Keratinocyte (primary cell): ENCODE measurements around the gene NMBR. TPM values are rescaled to one million over a fixed set of nuclear protein-coding genes. Genes with fewer than 3 reads are reported as not detected.

Experiments used
- DNase-seq: peaks from one replicate; pipeline ENCODE4 v3.0.0-alpha.2; 2011; ENCODE audit warnings: low read depth, missing footprints, low spot score
- FAIRE-seq: peaks from 2 replicates; lab custom pipeline; 2011; peaks lifted over from hg19 to GRCh38; lab: Jason Lieb, UNC
- H2AFZ ChIP-seq: 2 replicates; pipeline ENCODE4 v1.6.0; 2012; ENCODE audit warnings: low read length, control low read depth, inconsistent platforms; ENCODE audit not compliant: control insufficient read depth
- H3K27ac ChIP-seq: 2 replicates; pipeline ENCODE4 v1.5.1; 2011; ENCODE audit warnings: low read length; ENCODE audit not compliant: control insufficient read depth, insufficient read depth
- H3K27me3 ChIP-seq: 3 replicates; pipeline ENCODE4 v1.6.0; 2011; ENCODE audit warnings: low read length; ENCODE audit not compliant: control insufficient read depth, insufficient read depth; ENCODE audit errors: extremely low read depth
- H3K36me3 ChIP-seq, 2 experiments: 2 replicates in 1 of 2; 3 replicates in 1 of 2; pipeline ENCODE4 v1.5.1; 2011; ENCODE audit warnings: low read length in 2 of 2, mild to moderate bottlenecking in 1 of 2; ENCODE audit not compliant: control insufficient read depth in 2 of 2, insufficient read depth in 2 of 2; ENCODE audit errors: extremely low read depth in 1 of 2
- H3K4me1 ChIP-seq: 3 replicates; pipeline ENCODE4 v1.5.1; 2011; ENCODE audit warnings: low read length; ENCODE audit not compliant: control insufficient read depth, insufficient read depth; ENCODE audit errors: extremely low read depth
- H3K4me2 ChIP-seq: 3 replicates; pipeline ENCODE4 v1.6.0; 2011; ENCODE audit warnings: low read depth, low read length; ENCODE audit not compliant: control insufficient read depth, insufficient read depth; ENCODE audit errors: extremely low read depth
- H3K4me3 ChIP-seq, 3 experiments: fragments of 200-600 bp in 1 of 3; sonication (generic) in 1 of 3; 2 replicates in 2 of 3; 3 replicates in 1 of 3; pipeline ENCODE4 v1.5.1; 2011 to 2016; ENCODE audit warnings: low read length in 3 of 3, mild to moderate bottlenecking in 3 of 3, control low read depth in 2 of 3, inconsistent platforms in 1 of 3, low read depth in 1 of 3, mixed read lengths in 1 of 3, mixed run types in 1 of 3, moderate library complexity in 1 of 3; ENCODE audit not compliant: control insufficient read depth in 2 of 3, insufficient read depth in 2 of 3; ENCODE audit errors: extremely low read depth in 1 of 3
- H3K79me2 ChIP-seq: 2 replicates; pipeline ENCODE4 v1.6.0; 2012; ENCODE audit warnings: low read length; ENCODE audit not compliant: control insufficient read depth, insufficient read depth
- H3K9ac ChIP-seq: 3 replicates; pipeline ENCODE4 v1.6.0; 2011; ENCODE audit warnings: low read length; ENCODE audit not compliant: control insufficient read depth, insufficient read depth; ENCODE audit errors: extremely low read depth
- H3K9me1 ChIP-seq: 3 replicates; pipeline ENCODE4 v1.6.0; 2011; ENCODE audit warnings: low read length; ENCODE audit not compliant: control insufficient read depth, insufficient read depth; ENCODE audit errors: extremely low read depth
- H3K9me3 ChIP-seq: 2 replicates; pipeline ENCODE4 v1.5.1; 2012; ENCODE audit warnings: low read depth, low read length; ENCODE audit not compliant: control insufficient read depth
- H4K20me1 ChIP-seq: 3 replicates; pipeline ENCODE4 v1.6.0; 2011; ENCODE audit warnings: low read length; ENCODE audit not compliant: control insufficient read depth, insufficient read depth; ENCODE audit errors: extremely low read depth
- CTCF ChIP-seq, 3 experiments: IDR thresholded peaks in 1 of 3; conservative IDR thresholded peaks in 1 of 3; optimal IDR thresholded peaks in 1 of 3; 2 replicates in 2 of 3; 3 replicates in 1 of 3; pipeline versions ENCODE3 to v1.5.1; 2011; ENCODE audit warnings: low read length in 3 of 3, mild to moderate bottlenecking in 3 of 3, moderate library complexity in 2 of 3, control low read depth in 1 of 3, inconsistent platforms in 1 of 3; ENCODE audit not compliant: insufficient read depth in 2 of 3; ENCODE audit errors: extremely low read depth in 1 of 3
- EZH2 ChIP-seq: IDR thresholded peaks from one replicate; pipeline ENCODE4 v1.6.1; 2012; ENCODE audit warnings: inconsistent platforms, mild to moderate bottlenecking, low read length, moderate library complexity
- dilution Hi-C: fragments of 300-500 bp; cut with MboI; formaldehyde crosslinking; loops from one replicate; pipeline ENCODE4 v1.7.0; 2020; ENCODE audit warnings: low sequenced_read_pairs; ENCODE audit not compliant: extremely low pct_ligation_motif_present
- polyA plus RNA-seq, 5 experiments: library from polyadenylated mRNA; depleted of rRNA in 3 of 5; stranded (reverse) in 3 of 5; stranded (forward) in 1 of 5; unstranded in 1 of 5; fragments of >200 nt; gene quantifications; 1 replicate in 1 of 5; 2 replicates in 3 of 5; 3 replicates in 1 of 5; pipeline versions ENCODE4 v1.2.1 to v1.2.3, GENCODE V29; 2011 to 2012; ENCODE audit warnings: missing spikeins in 2 of 5, low read depth in 1 of 5, low replicate concordance in 1 of 5

The NMBR gene
- polyA plus RNA-seq, 1 donor (not counting 4 experiments of a cell fraction or from before 2014, with no cell fraction given) = not detected

GRCh38 chr6:142174703-142175102 lies 27.8 kb upstream of the NMBR start:
- no peak for DNase-seq
- H3K4me2 ChIP-seq = no peak overlapping the region
- no peaks in the 10 kb centered on the region for H3K9me3 ChIP-seq
- H3K9me1 ChIP-seq = no peaks in the 10 kb centered on the region
- H3K36me3 ChIP-seq = peaks cover 3 to 21% of the 10 kb centered on the region in 2 experiments
- TF ChIP-seq EZH2 (no peak), CTCF (optimal IDR thresholded peaks at IDR 0.05 in 1 of 3, IDR thresholded peaks at IDR 0.05 in 1 of 3, conservative IDR thresholded peaks at IDR 0.05 in 1 of 3; ENCODE audit: extremely low read depth in 1 of 3, insufficient read depth in 2 of 3, low read length in 3 of 3) (no peak)
- FAIRE-seq = no peak
- no peak overlapping the region for H3K4me3 ChIP-seq
- H3K27me3 ChIP-seq = no peaks in the 10 kb centered on the region
- dilution Hi-C loops = no loop called here
- H3K9ac ChIP-seq = no peak overlapping the region
- H3K27ac ChIP-seq = no peak overlapping the region
- no peaks in the 10 kb centered on the region for H3K79me2 ChIP-seq
- H4K20me1 ChIP-seq = no peaks in the 10 kb centered on the region
- no peak overlapping the region for H2AFZ ChIP-seq
- no peaks in the 10 kb centered on the region for H3K4me1 ChIP-seq

GRCh38 chr6:142173980-142174379 lies 27.1 kb upstream of the NMBR start:
- DNase-seq (no peak), FAIRE-seq (no peak)
- peaks cover 3 to 21% of the 10 kb centered on the region in 2 experiments for H3K36me3 ChIP-seq
- TF ChIP-seq CTCF (optimal IDR thresholded peaks at IDR 0.05 in 1 of 3, IDR thresholded peaks at IDR 0.05 in 1 of 3, conservative IDR thresholded peaks at IDR 0.05 in 1 of 3; ENCODE audit: extremely low read depth in 1 of 3, insufficient read depth in 2 of 3, low read length in 3 of 3) = no peak
- TF ChIP-seq EZH2 = no peak
- H3K27ac ChIP-seq = no peak overlapping the region
- no peaks in the 10 kb centered on the region for H3K9me3 ChIP-seq
- no peak overlapping the region for H2AFZ ChIP-seq
- H3K4me3 ChIP-seq = no peak overlapping the region
- dilution Hi-C loops = no loop called here
- no peak overlapping the region for H3K4me2 ChIP-seq
- H3K4me1 ChIP-seq = no peaks in the 10 kb centered on the region
- H3K27me3 ChIP-seq = no peaks in the 10 kb centered on the region
- no peak overlapping the region for H3K9ac ChIP-seq
- H3K9me1 ChIP-seq = no peaks in the 10 kb centered on the region
- H3K79me2 ChIP-seq = no peaks in the 10 kb centered on the region
- no peaks in the 10 kb centered on the region for H4K20me1 ChIP-seq
